K562 (cell line): ENCODE measurements around the gene GALNS. TPM values are rescaled to one million over a fixed set of nuclear protein-coding genes. Genes with fewer than 3 reads are reported as not detected.

Experiments
- ATAC-seq: fragments of 200-7000 bp; cut with Tn5 transposase; 3 replicates; pipeline ENCODE4 v1.9.1; 2020; ENCODE audit warnings: moderate library complexity
- BruUV-seq: library from RNA; stranded (reverse); fragments of 400-500 nt; replicated peaks from 2 replicates; lab custom pipeline; 2021; lab: Mats Ljungman, UMichigan
- CTCF ChIA-PET: fragments of 300-600 bp; formaldehyde crosslinking; extraction: SDS; loops from one replicate; lab custom pipeline; 2021; ENCODE audit warnings: low intra/inter-chr PET ratio; lab: Yijun Ruan, JAX
- POLR2A ChIA-PET: fragments of 300-600, 350-650 bp; sonication (Branson Sonifier 250); formaldehyde crosslinking; extraction: SDS; loops from one replicate; lab custom pipeline; 2021; ENCODE audit warnings: antibody characterized with exemption, inconsistent platforms; lab: Yijun Ruan, JAX
- DNase-seq, 4 experiments: peaks; one replicate each; pipeline versions ENCODE4 v3.0.0 to v3.0.0-alpha.2; 2011 to 2018; ENCODE audit warnings: low spot score in 3 of 4, mixed read lengths in 3 of 4; ENCODE audit errors: extremely low read depth in 1 of 4
- FAIRE-seq: peaks from 2 replicates; lab custom pipeline; 2011; peaks lifted over from hg19 to GRCh38; lab: Jason Lieb, UNC
- H2AFZ ChIP-seq: 2 replicates; pipeline ENCODE4 v1.6.0; 2011; ENCODE audit warnings: low read depth, low read length, control low read depth, inconsistent platforms
- H3K27ac ChIP-seq: fragments of 200-600 bp; 3 replicates; pipeline ENCODE4 v1.8.0; 2011; ENCODE audit warnings: low read depth, mild to moderate bottlenecking, control low read depth, inconsistent platforms, low read length, moderate library complexity, mixed read lengths; ENCODE audit errors: extremely low read depth
- H3K27me3 ChIP-seq, 2 experiments: fragments of 300-600 bp in 1 of 2; 2 replicates in 1 of 2; 3 replicates in 1 of 2; pipeline versions ENCODE4 v1.6.0 to v1.8.0; 2011; ENCODE audit warnings: inconsistent platforms in 2 of 2, low read length in 2 of 2, mild to moderate bottlenecking in 1 of 2, mixed read lengths in 1 of 2, moderate library complexity in 1 of 2; ENCODE audit not compliant: control insufficient read depth in 2 of 2, insufficient read depth in 2 of 2
- H3K36me3 ChIP-seq: fragments of 300-600 bp; 3 replicates; pipeline ENCODE4 v1.8.0; 2011; ENCODE audit warnings: mild to moderate bottlenecking, low read length, inconsistent platforms; ENCODE audit not compliant: control insufficient read depth, insufficient read depth
- H3K4me1 ChIP-seq, 2 experiments: fragments of 200-600 bp in 1 of 2; replicated peaks in 1 of 2; 2 replicates in 1 of 2; 3 replicates in 1 of 2; pipeline versions ENCODE4 v1.5.1 to v1.8.0; 2011; ENCODE audit warnings: inconsistent platforms in 2 of 2, low read length in 2 of 2, mild to moderate bottlenecking in 1 of 2, mixed read lengths in 1 of 2, moderate library complexity in 1 of 2; ENCODE audit not compliant: control insufficient read depth in 2 of 2, insufficient read depth in 2 of 2
- H3K4me2 ChIP-seq: 2 replicates; pipeline ENCODE4 v1.6.1; 2011; ENCODE audit warnings: low read length, control low read depth, inconsistent platforms, mixed read lengths; ENCODE audit not compliant: insufficient read depth
- H3K4me3 ChIP-seq: fragments of 200-600 bp; sonication (generic), shearing (Covaris generic); 2 replicates; pipeline ENCODE4 v1.5.1; 2016; ENCODE audit warnings: control low read depth, inconsistent platforms
- H3K79me2 ChIP-seq: fragments of 200-600 bp; 3 replicates; pipeline ENCODE4 v1.8.0; 2011; ENCODE audit warnings: low read length, inconsistent platforms; ENCODE audit not compliant: control insufficient read depth, insufficient read depth
- H3K9ac ChIP-seq, 2 experiments: 2 replicates each; pipeline versions ENCODE4 v1.6.0 to v1.6.1; 2011; ENCODE audit warnings: low read depth in 2 of 2, low read length in 2 of 2, control low read depth in 1 of 2, inconsistent platforms in 1 of 2, mild to moderate bottlenecking in 1 of 2, mixed read lengths in 1 of 2; ENCODE audit not compliant: insufficient read depth in 1 of 2
- H3K9me1 ChIP-seq: one replicate; pipeline ENCODE4 v1.6.0; 2011; ENCODE audit warnings: inconsistent platforms, mild to moderate bottlenecking, low read length, moderate library complexity; ENCODE audit not compliant: control insufficient read depth, insufficient read depth
- H3K9me3 ChIP-seq: replicated peaks from 2 replicates; pipeline ENCODE4 v1.5.1; 2011; ENCODE audit warnings: low read depth, low read length, inconsistent platforms; ENCODE audit not compliant: control insufficient read depth, insufficient read depth
- H4K20me1 ChIP-seq: replicated peaks from 2 replicates; pipeline ENCODE4 v1.6.1; 2011; ENCODE audit warnings: low read length, inconsistent platforms, mixed read lengths; ENCODE audit not compliant: control insufficient read depth, insufficient read depth
- FIP1L1 ChIP-seq: fragments of 200-400 bp; formaldehyde crosslinking; IDR thresholded peaks from 2 replicates; pipeline ENCODE4 v1.6.1; 2018; ENCODE audit warnings: mild to moderate bottlenecking, low read depth, low read length; ENCODE audit not compliant: poor library complexity, severe bottlenecking
- IRF2 ChIP-seq: sonication (generic); formaldehyde crosslinking; IDR thresholded peaks from 2 replicates; pipeline ENCODE4 v1.8.1; 2022; ENCODE audit warnings: mild to moderate bottlenecking, missing genetic modification reagents
- MAX ChIP-seq: sonication (generic); formaldehyde crosslinking; IDR thresholded peaks from 2 replicates; pipeline ENCODE4 v1.9.0; 2022; ENCODE audit warnings: mild to moderate bottlenecking, missing genetic modification reagents
- NFATC3 ChIP-seq: fragments of 450-650 bp; IDR thresholded peaks from 2 replicates; pipeline ENCODE4 v1.6.1; 2017; ENCODE audit warnings: mild to moderate bottlenecking
- PCBP1 ChIP-seq: fragments of 200-400 bp; formaldehyde crosslinking; IDR thresholded peaks from 2 replicates; pipeline ENCODE4 v1.6.1; 2018; ENCODE audit warnings: mild to moderate bottlenecking, low read depth, low read length; ENCODE audit not compliant: poor library complexity, severe bottlenecking
- RFX7 ChIP-seq: fragments of 250-450 bp; sonication (Bioruptor Pico); IDR thresholded peaks from 2 replicates; pipeline ENCODE4 v1.5.1; 2021; ENCODE audit warnings: mild to moderate bottlenecking
- SP2 ChIP-seq: IDR thresholded peaks from 2 replicates; pipeline ENCODE4 v1.6.1; 2011; ENCODE audit warnings: mild to moderate bottlenecking, low read depth, low read length, moderate library complexity; ENCODE audit not compliant: poor library complexity, severe bottlenecking; ENCODE audit errors: extremely low read depth
- TARDBP ChIP-seq: fragments of 450-650 bp; IDR thresholded peaks from 2 replicates; pipeline ENCODE4 v1.6.1; 2016
- ZBTB11 ChIP-seq, 3 experiments: fragments of 200-800 bp in 1 of 3; fragments of 250-450 bp in 1 of 3; fragments of 450-650 bp in 1 of 3; sonication (Bioruptor Pico) in 1 of 3; sonication (Bioruptor generic) in 1 of 3; formaldehyde crosslinking in 1 of 3; IDR thresholded peaks; 2 replicates each; pipeline versions ENCODE4 v1.6.1 to v1.8.0; 2016 to 2022; ENCODE audit warnings: mild to moderate bottlenecking in 2 of 3, missing genetic modification characterization in 2 of 3, missing compliant biosample characterization in 1 of 3, moderate library complexity in 1 of 3
- ZNF174 ChIP-seq: fragments of 250-450 bp; sonication (Bioruptor Pico); IDR thresholded peaks from 2 replicates; pipeline ENCODE4 v1.4.0; 2020; ENCODE audit warnings: mild to moderate bottlenecking
- ZNF282 ChIP-seq: sonication (generic); formaldehyde crosslinking; IDR thresholded peaks from 2 replicates; pipeline ENCODE4 v1.8.1; 2023; ENCODE audit warnings: missing genetic modification reagents
- ZNF431 ChIP-seq: sonication (generic); formaldehyde crosslinking; IDR thresholded peaks from 2 replicates; pipeline ENCODE4 v1.8.0; 2022; ENCODE audit warnings: mild to moderate bottlenecking, missing genetic modification reagents
- WGBS: fragments of 100-300 bp; shearing (Covaris generic); methylation state at CpG from one replicate; pipeline ENCODE4 v1.1.6; 2016; ENCODE audit warnings: low coverage, mixed read lengths; ENCODE audit not compliant: insufficient coverage; ENCODE audit errors: missing lambda C conversion rate; 5-methylcytosine and 5-hydroxymethylcytosine counted together
- in situ Hi-C: fragments of 300-500 bp; cut with MboI; formaldehyde crosslinking; loops from 4 replicates; pipeline ENCODE4 v1.15.0; 2018; ENCODE audit warnings: inconsistent platforms, mixed read lengths
- intact Hi-C: fragments of 100-400 bp; cut with micrococcal nuclease; formaldehyde crosslinking; loops from 2 replicates; pipeline ENCODE4 v1.14.2; 2022
- polyA plus RNA-seq, 8 experiments: library from polyadenylated mRNA; depleted of rRNA in 4 of 8; stranded (reverse) in 5 of 8; unstranded in 3 of 8; fragments of >200 nt; fragmentation: Nextera tagmentation in 2 of 8; fragmentation: Illumina TruSeq in 1 of 8; extraction: Ambion mirVana in 2 of 8; extraction: Trizol in 1 of 8; gene quantifications; 2 replicates each; pipeline versions ENCODE4 v1.2.1 to v1.2.3, GENCODE V29; 2011 to 2014; ENCODE audit warnings: inconsistent platforms in 1 of 8, missing spikeins in 1 of 8
- total RNA-seq, 7 experiments: library from RNA; depleted of rRNA in 6 of 7; stranded (reverse); fragments of >200 nt in 6 of 7; fragmentation: Illumina TruSeq in 2 of 7; extraction: Trizol in 2 of 7; gene quantifications; 2 replicates each; pipeline versions ENCODE4 v1.2.1 to v1.2.3, GENCODE V29; 2011 to 2021; ENCODE audit warnings: low replicate concordance in 1 of 7
- TF ChIP-seq, protein P1 (sequence below): IDR thresholded peaks from 2 replicates; pipeline ENCODE4 v1.6.1; 2012; ENCODE audit warnings: low read depth, low read length, improper control_type of control experiment, borderline replicate concordance
- TF ChIP-seq, protein P2 (sequence below): fragments of 450-650 bp; formaldehyde crosslinking; IDR thresholded peaks from 2 replicates; pipeline ENCODE4 v1.4.0; 2022; ENCODE audit warnings: missing genetic modification characterization

GALNS gene
- total and polyA plus RNA-seq, 9 of the 15 experiments (the other 6 are each of a cell fraction or from before 2014, with no cell fraction given) = 0.38 to 13.2 (median 4.3) TPM

GRCh38 chr16:88768071-88768783 is 88.5 kb downstream of the GALNS start:
- WGBS = 30% methylated on average over 17 of the region's 24 CpGs
- Histone ChIP-seq H3K9ac (peak overlapping the region; percentile 40 to 88; a peak in 3 of 4 replicates), H4K20me1 (peaks cover 49% of the 10 kb centered on the region)
- TF ChIP-seq TARDBP = no peak
- TF ChIP-seq FIP1L1 = peak; percentile 37
- peak; percentile 44 for TF ChIP-seq PCBP1
- TF ChIP-seq NFATC3 = no peak
- TF ChIP-seq, protein P1, sequence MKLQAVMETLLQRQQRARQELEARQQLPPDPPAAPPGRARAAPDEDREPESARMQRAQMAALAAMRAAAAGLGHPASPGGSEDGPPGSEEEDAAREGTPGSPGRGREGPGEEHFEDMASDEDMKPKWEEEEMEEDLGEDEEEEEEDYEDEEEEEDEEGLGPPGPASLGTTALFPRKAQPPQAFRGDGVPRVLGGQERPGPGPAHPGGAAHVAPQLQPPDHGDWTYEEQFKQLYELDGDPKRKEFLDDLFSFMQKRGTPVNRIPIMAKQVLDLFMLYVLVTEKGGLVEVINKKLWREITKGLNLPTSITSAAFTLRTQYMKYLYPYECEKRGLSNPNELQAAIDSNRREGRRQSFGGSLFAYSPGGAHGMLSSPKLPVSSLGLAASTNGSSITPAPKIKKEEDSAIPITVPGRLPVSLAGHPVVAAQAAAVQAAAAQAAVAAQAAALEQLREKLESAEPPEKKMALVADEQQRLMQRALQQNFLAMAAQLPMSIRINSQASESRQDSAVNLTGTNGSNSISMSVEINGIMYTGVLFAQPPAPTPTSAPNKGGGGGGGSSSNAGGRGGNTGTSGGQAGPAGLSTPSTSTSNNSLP = no peak
- TF ChIP-seq ZNF282 (CRISPR knock-in tag) = 0 out of 2 replicates have a peak, but pooled peaks have one; percentile 26
- no peak for TF ChIP-seq SP2
- no peak for TF ChIP-seq ZNF174 (CRISPR knock-in tag)
- TF ChIP-seq RFX7 = no peak
- no peak; the same call in 1 of the 2 replicates for TF ChIP-seq MAX (CRISPR knock-in tag)
- no peak for TF ChIP-seq ZNF431
- TF ChIP-seq, protein P2, sequence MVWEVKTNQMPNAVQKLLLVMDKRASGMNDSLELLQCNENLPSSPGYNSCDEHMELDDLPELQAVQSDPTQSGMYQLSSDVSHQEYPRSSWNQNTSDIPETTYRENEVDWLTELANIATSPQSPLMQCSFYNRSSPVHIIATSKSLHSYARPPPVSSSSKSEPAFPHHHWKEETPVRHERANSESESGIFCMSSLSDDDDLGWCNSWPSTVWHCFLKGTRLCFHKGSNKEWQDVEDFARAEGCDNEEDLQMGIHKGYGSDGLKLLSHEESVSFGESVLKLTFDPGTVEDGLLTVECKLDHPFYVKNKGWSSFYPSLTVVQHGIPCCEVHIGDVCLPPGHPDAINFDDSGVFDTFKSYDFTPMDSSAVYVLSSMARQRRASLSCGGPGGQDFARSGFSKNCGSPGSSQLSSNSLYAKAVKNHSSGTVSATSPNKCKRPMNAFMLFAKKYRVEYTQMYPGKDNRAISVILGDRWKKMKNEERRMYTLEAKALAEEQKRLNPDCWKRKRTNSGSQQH (CRISPR knock-in tag) = no peak
- TF ChIP-seq ZBTB11 (CRISPR knock-in tag; IDR thresholded peaks at IDR 0.05) = peak in 1 of 3 experiments; percentile 34; a peak in 1 of 6 replicates
- TF ChIP-seq IRF2 (CRISPR knock-in tag) = no peak

More at GRCh38 chr16:88768071-88768783, 88.5 kb downstream of the GALNS start:
- Histone ChIP-seq H3K9me3 (no peaks in the 10 kb centered on the region), H3K27ac (peak overlapping the region; percentile 62), H3K4me1 (peaks cover 65 to 99% of the 10 kb centered on the region in 2 experiments), H3K27me3 (no peaks in the 10 kb centered on the region), H3K4me3 (no peak overlapping the region; the same call in 1 of the 2 replicates), H3K4me2 (peak overlapping the region; percentile 62), H2AFZ (no peak overlapping the region), H3K9me1 (peaks cover 16% of the 10 kb centered on the region), H3K79me2 (peaks cover 99% of the 10 kb centered on the region), H3K36me3 (peaks cover 77% of the 10 kb centered on the region)
- intact Hi-C loops = no loop called here
- no TSS peak for BruUV-seq
- FAIRE-seq (no peak), ATAC-seq (no peak), DNase-seq (peak; percentile 59 to 79 (median 66))
- ChIA-PET CTCF (no interaction called here), POLR2A (interaction anchor here (0.5 to 7.2 kb wide), 5 partner anchors 11 to 135 kb away, joined by 3 to 102 read pairs (median 4); partner anchors contain the start of gene PIEZO1)
- in situ Hi-C loops = no loop called here
